Erythroblast (primary cell): ENCODE results near the gene INTS11.

Source experiments
- GATA1 ChIP-seq: IDR thresholded peaks from 2 replicates; pipeline ENCODE4 v1.6.1; 2011; ENCODE audit warnings: low read depth, mild to moderate bottlenecking, control low read depth, low read length, moderate library complexity
- POLR2A ChIP-seq: IDR thresholded peaks from 2 replicates; pipeline ENCODE4 v1.6.1; 2011; ENCODE audit warnings: mild to moderate bottlenecking, low read length

DNA sequence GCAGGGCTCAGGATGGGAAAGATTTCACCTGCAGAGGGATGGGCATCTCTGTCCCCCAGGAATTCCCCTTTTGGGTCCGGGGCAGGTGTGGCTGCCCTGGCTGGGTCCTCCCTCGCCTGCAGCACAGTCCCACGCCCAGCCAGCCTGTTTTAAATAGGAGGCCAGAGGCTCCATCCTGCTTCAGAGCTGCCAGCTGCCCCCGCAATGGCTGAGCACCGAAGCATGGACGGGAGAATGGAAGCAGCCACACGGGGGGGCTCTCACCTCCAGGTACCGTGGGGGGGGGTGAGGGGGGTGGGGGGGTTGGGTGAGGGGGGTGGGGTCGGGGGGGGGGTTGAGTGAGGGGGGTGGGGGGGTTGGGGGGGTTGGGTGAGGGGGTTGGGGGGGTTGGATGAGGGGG, 40.6 kb downstream of the INTS11 start:
- TF ChIP-seq POLR2A (no peak), GATA1 (no peak)
